SJSA1 (cell line): ENCODE results near the gene CAMTA2. TPM values are rescaled to one million over a fixed set of nuclear protein-coding genes. Genes with fewer than 3 reads are reported as not detected.

Experiments used
- DNase-seq, 2 experiments: peaks; one replicate each; pipeline ENCODE4 v3.0.0-alpha.2; 2015 to 2020; ENCODE audit warnings: low spot score in 2 of 2, low read depth in 1 of 2
- H3K27ac ChIP-seq: fragments of 250-450 bp; sonication (Bioruptor Pico); 2 replicates; pipeline ENCODE4 v1.5.1; 2020; ENCODE audit warnings: mild to moderate bottlenecking, moderate library complexity
- H3K27me3 ChIP-seq: fragments of 250-450 bp; sonication (Bioruptor Pico); replicated peaks from 2 replicates; pipeline ENCODE4 v1.5.1; 2020; ENCODE audit warnings: mild to moderate bottlenecking, moderate library complexity
- H3K36me3 ChIP-seq: fragments of 250-450 bp; sonication (Bioruptor Pico); 2 replicates; pipeline ENCODE4 v1.5.1; 2020; ENCODE audit warnings: mild to moderate bottlenecking
- H3K4me1 ChIP-seq: fragments of 250-450 bp; sonication (Bioruptor Pico); replicated peaks from 2 replicates; pipeline ENCODE4 v1.6.1; 2021; ENCODE audit warnings: mild to moderate bottlenecking
- H3K4me3 ChIP-seq: fragments of 250-450 bp; sonication (Bioruptor Pico); 2 replicates; pipeline ENCODE4 v1.5.1; 2020; ENCODE audit warnings: mild to moderate bottlenecking
- H3K9me3 ChIP-seq: fragments of 250-450 bp; sonication (Bioruptor Pico); replicated peaks from 2 replicates; pipeline ENCODE4 v1.5.1; 2020; ENCODE audit warnings: mild to moderate bottlenecking
- total RNA-seq: library from RNA; depleted of rRNA; stranded (reverse); fragments of >200 nt; shearing (Covaris generic); gene quantifications from 2 replicates; pipeline ENCODE4 v1.2.3, GENCODE V29; 2014

The CAMTA2 gene
- total RNA-seq, 1 experiment from 2014 or later: 19.7 TPM

DNA sequence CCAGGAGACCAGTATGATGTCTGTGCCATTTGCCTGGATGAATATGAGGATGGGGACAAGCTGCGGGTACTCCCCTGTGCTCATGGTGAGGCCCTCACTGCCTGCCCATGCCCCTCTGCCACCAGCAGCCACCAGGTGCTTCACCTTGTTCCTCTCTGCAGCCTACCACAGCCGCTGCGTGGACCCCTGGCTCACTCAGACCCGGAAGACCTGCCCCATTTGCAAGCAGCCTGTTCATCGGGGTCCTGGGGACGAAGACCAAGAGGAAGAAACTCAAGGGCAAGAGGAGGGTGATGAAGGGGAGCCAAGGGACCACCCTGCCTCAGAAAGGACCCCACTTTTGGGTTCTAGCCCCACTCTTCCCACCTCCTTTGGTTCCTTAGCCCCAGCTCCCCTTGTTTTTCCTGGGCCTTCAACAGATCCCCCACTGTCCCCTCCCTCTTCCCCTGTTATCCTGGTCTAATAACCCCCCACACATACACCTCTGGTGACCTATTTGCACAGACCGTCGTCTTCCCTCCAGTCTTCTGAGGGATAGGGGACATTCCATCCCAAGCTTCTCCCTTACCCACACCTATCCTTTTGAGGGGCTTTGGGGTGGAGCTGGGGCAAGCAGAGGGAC is 42.8 kb downstream of the CAMTA2 start:
- Histone ChIP-seq H3K27ac (peak overlapping the region; percentile 50), H3K4me3 (no peak overlapping the region), H3K4me1 (peaks cover 48% of the 10 kb centered on the region), H3K27me3 (no peaks in the 10 kb centered on the region), H3K9me3 (no peaks in the 10 kb centered on the region), H3K36me3 (peaks cover 76% of the 10 kb centered on the region)
- no peak for DNase-seq

- Histone ChIP-seq H3K4me1 (peaks cover 43% of the 10 kb centered on the region), H3K27me3 (no peaks in the 10 kb centered on the region), H3K36me3 (peaks cover 76% of the 10 kb centered on the region), H3K27ac (no peak overlapping the region), H3K4me3 (no peak overlapping the region), H3K9me3 (no peaks in the 10 kb centered on the region)
- no peak for DNase-seq
Measured at GRCh38 chr17:4944163-4944553, 43.3 kb downstream of the CAMTA2 start.

DNA sequence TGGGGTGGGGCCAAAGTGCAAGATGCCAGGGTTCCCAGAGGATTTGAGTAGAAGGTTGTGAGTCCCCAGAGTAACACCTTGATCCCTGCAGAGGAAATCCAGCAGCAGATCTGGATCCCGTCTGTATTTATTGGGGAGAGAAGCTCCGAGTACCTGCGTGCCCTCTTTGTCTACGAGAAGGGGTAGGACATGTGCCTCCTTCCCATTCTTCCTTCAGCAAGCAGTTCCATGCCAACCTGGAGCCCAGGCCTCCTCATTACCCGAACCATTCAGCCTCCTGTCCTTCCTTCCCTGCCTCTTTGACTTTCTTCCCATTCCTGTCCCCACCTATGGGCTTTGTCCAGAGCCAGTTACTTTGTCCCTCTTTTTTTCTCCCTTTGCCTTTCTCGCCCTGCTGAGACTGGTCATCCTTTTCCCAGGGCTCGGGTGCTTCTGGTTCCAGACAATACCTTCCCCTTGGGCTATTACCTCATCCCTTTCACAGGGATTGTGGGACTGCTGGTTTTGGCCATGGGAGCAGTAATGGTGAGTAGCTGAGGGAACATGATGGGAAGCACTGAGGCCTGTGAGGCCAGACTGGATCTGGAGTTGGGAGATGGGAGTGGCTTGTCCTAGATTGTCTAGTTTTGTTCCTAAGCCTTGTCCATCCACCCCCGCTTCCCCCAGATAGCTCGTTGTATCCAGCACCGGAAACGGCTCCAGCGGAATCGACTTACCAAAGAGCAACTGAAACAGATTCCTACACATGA is 44.5 kb downstream of the CAMTA2 start:
- DNase-seq: no peak
- Histone ChIP-seq H3K27me3 (no peaks in the 10 kb centered on the region), H3K4me3 (no peak overlapping the region), H3K4me1 (peaks cover 43% of the 10 kb centered on the region), H3K27ac (no peak overlapping the region), H3K9me3 (no peaks in the 10 kb centered on the region), H3K36me3 (peaks cover 82% of the 10 kb centered on the region)

GRCh38 chr17:4941319-4941610 is 46.2 kb downstream of the CAMTA2 start:
- H3K9me3 ChIP-seq: no peaks in the 10 kb centered on the region
- H3K4me3 ChIP-seq: peak overlapping the region; percentile 59
- no peak for DNase-seq
- H3K27ac ChIP-seq: no peak overlapping the region
- H3K4me1 ChIP-seq: peaks cover 41% of the 10 kb centered on the region
- H3K27me3 ChIP-seq: no peaks in the 10 kb centered on the region
- peaks cover 75% of the 10 kb centered on the region for H3K36me3 ChIP-seq

GRCh38 chr17:4940555-4941318 is 46.7 kb downstream of the CAMTA2 start:
- peak overlapping the region; percentile 79 for H3K27ac ChIP-seq
- H3K4me3 ChIP-seq: peak overlapping the region; percentile 59
- no peaks in the 10 kb centered on the region for H3K9me3 ChIP-seq
- H3K4me1 ChIP-seq: peaks cover 37% of the 10 kb centered on the region
- no peaks in the 10 kb centered on the region for H3K27me3 ChIP-seq
- H3K36me3 ChIP-seq: peaks cover 69% of the 10 kb centered on the region
- no peak for DNase-seq

- Histone ChIP-seq H3K4me3 (peak within 1 kb of the TSS; percentile 59), H3K9me3 (no peaks in the 10 kb centered on the region), H3K4me1 (peaks cover 29% of the 10 kb centered on the region), H3K27ac (peak within 1 kb of the TSS; percentile 79), H3K36me3 (peaks cover 62% of the 10 kb centered on the region), H3K27me3 (no peaks in the 10 kb centered on the region)
- peak; percentile 97 to 99 for DNase-seq
Measured at GRCh38 chr17:4939796-4940554, 47.5 kb downstream of the CAMTA2 start, which contains the start of the genes RNF167 and SLC25A11. TSS of gene RNF167 (plus strand) at chr17:4940268. CDS start at chr17:4940910, 642 bp downstream. TSS of gene SLC25A11 (minus strand) at chr17:4940046. CDS start at chr17:4939910, 136 bp downstream.

- no peaks in the 10 kb centered on the region for H3K9me3 ChIP-seq
- DNase-seq: no peak
- no peaks in the 10 kb centered on the region for H3K27me3 ChIP-seq
- peaks cover 57% of the 10 kb centered on the region for H3K36me3 ChIP-seq
- peak overlapping the region; percentile 59 for H3K4me3 ChIP-seq
- no peak overlapping the region for H3K27ac ChIP-seq
- peaks cover 26% of the 10 kb centered on the region for H3K4me1 ChIP-seq
Measured at GRCh38 chr17:4939546-4939795, 48.0 kb downstream of the CAMTA2 start.

GRCh38 chr17:4938688-4939545 is 48.6 kb downstream of the CAMTA2 start:
- Histone ChIP-seq H3K4me3 (peak overlapping the region; percentile 59), H3K9me3 (no peaks in the 10 kb centered on the region)

DNA sequence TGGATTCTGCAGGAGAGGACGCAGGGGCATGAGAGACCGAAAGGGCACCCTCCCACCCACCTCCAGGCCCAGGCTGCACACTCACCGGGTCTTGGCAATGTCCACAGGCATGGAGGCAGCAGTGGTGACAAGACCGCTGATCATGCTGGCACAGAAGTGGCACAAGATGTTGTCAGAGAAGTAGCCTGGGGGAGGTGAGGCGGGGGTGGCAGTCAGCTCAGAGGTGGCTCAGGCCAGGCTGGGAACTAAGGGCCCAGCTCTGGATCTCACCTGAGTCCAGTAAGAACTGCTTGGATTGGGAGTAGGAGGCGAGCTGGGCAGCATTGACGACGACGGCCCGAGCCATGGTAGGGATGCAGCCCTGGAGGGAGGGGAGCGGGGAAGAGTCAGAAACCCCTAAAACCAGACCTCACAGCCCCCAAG is 49.4 kb downstream of the CAMTA2 start:
- Histone ChIP-seq H3K4me1 (peaks cover 34% of the 10 kb centered on the region), H3K27me3 (no peaks in the 10 kb centered on the region), H3K9me3 (no peaks in the 10 kb centered on the region), H3K27ac (no peak overlapping the region), H3K36me3 (peaks cover 43% of the 10 kb centered on the region), H3K4me3 (no peak overlapping the region)
- no peak for DNase-seq

More at GRCh38 chr17:4938688-4939545, 48.6 kb downstream of the CAMTA2 start:
- Histone ChIP-seq H3K27me3 (no peaks in the 10 kb centered on the region), H3K4me1 (peaks cover 28% of the 10 kb centered on the region), H3K36me3 (peaks cover 51% of the 10 kb centered on the region), H3K27ac (no peak overlapping the region)
- DNase-seq: peak in 1 of 2 experiments; percentile 14

GRCh38 chr17:4937553-4937952 is 49.9 kb downstream of the CAMTA2 start:
- no peak overlapping the region for H3K4me3 ChIP-seq
- no peaks in the 10 kb centered on the region for H3K9me3 ChIP-seq
- no peak overlapping the region for H3K27ac ChIP-seq
- DNase-seq: no peak
- no peaks in the 10 kb centered on the region for H3K27me3 ChIP-seq
- peaks cover 38% of the 10 kb centered on the region for H3K36me3 ChIP-seq
- H3K4me1 ChIP-seq: peaks cover 34% of the 10 kb centered on the region

- Histone ChIP-seq H3K36me3 (peaks cover 28% of the 10 kb centered on the region), H3K27me3 (no peaks in the 10 kb centered on the region), H3K4me1 (peaks cover 28% of the 10 kb centered on the region), H3K4me3 (no peak overlapping the region), H3K27ac (no peak overlapping the region), H3K9me3 (no peaks in the 10 kb centered on the region)
- no peak for DNase-seq
Measured at GRCh38 chr17:4936436-4936835, 51.0 kb downstream of the CAMTA2 start.

- no peak for DNase-seq
- Histone ChIP-seq H3K9me3 (no peaks in the 10 kb centered on the region), H3K27me3 (no peaks in the 10 kb centered on the region), H3K4me3 (no peak overlapping the region), H3K36me3 (peaks cover 20% of the 10 kb centered on the region), H3K27ac (no peak overlapping the region), H3K4me1 (peaks cover 21% of the 10 kb centered on the region)
Measured at GRCh38 chr17:4935650-4936049, 51.8 kb downstream of the CAMTA2 start.
